GM19324 (cell line): Measurements from ENCODE around the gene PKD2L2.
"Not testable (repeated sequence)": the region's sequence is repeated elsewhere in the genome, so short reads cannot be mapped to it uniquely, and the experiment has no call there.

Experiments used
- ATAC-seq: cut with Tn5 transposase; IDR thresholded peaks from one replicate; pipeline ENCODE4 v1.9.1; 2021; ENCODE audit warnings: mild to moderate bottlenecking, moderate library complexity; ENCODE audit not compliant: unreplicated experiment, low FRiP score

Gene PKD2L2

DNA sequence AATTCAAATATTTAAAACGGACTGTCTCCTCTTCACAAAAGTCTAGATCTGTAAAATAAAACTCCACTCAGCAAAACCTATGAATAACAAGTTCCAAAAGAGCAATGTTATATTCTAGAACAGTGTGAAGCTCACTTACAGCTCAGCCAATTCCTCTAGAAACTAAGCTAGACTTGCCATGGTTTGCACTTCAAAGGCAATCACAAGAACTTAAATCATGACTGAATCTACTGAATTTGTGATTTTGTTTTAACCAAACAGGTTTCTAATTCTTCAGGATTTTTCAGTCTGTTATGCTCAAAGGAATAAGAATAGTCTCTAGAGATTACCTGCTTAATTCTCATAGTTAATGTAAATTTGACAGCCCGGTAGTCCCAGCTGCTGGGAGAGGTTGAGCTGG lies 1.4 kb upstream of the PKD2L2 start:
- ATAC-seq = no peak

DNA sequence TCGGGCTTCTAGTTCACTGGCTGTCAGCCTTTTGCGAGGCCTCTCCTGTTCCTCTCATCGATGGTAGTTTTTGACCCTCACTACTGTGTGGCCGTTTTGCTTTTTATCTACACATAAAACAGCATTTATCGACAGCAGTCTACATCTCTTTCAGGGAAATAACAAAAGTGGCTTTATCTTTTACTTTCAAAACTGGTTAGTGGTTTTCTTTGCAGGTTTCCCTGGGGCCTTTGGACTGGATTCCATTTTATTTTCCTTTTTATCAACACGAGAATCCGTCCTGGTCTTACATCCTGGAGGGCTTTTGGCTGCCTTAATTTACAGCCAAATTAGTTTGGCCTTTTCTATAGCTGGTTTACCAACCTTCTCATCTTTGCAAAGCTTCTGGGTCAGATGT lies 793 bp upstream of the PKD2L2 start:
- ATAC-seq = no peak

DNA sequence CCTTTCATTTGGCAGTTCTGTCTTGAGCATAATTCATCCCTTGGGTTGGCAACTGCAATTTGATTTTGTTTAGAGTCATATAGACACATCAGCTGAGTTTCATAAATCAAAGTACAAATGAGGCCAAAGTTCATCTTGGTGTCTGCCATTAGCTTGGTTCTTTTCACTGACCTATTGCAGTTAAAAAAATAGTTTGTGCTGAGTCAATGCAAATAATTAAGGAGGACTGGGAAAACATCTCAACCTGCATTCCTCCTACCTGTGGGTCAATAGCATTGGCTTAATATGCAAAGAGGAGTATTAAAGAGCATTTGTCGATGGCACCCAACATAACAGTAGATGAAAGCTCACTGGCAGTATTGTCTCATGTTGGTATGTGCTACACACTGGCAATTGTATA lies 1.6 kb downstream of the PKD2L2 start:
- no peak for ATAC-seq

DNA sequence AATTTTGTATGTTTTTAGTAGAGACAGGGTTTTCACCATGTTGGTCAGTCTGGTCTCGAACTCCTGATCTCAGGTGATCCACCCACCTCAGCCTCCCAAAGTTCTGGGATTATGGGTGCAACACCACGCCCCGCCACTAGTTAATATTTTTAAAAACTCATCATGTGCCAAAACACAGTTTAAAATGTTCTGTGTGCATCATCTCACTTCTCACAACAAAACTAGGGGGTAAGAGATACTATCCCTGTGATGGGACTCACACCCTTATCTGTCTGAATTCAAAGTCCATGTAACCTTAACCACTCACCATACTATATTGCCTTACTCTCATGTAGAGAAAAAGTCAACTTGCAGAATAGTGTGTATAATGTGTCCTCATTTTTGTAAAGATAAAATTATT lies 2.6 kb downstream of the PKD2L2 start:
- ATAC-seq = no peak

DNA sequence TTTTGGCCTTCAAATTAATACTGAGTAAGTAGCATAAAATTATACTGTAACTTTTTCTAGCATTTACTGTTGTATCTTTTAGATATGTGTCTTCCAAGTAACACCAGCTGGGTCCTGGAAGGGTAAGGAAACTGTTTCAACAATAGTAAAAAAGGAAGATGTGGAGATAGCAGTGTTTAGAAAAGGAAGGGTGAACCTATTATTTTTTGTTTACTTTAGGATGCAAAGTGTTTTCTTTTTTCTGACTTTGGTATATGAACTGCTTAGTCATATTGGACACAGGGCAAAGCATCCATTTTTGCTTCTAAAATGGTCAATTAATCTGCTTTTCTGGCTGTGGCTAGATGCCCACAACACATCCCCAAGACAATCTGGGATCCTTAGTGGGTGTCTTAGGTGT lies 5.3 kb downstream of the PKD2L2 start:
- no peak for ATAC-seq

DNA sequence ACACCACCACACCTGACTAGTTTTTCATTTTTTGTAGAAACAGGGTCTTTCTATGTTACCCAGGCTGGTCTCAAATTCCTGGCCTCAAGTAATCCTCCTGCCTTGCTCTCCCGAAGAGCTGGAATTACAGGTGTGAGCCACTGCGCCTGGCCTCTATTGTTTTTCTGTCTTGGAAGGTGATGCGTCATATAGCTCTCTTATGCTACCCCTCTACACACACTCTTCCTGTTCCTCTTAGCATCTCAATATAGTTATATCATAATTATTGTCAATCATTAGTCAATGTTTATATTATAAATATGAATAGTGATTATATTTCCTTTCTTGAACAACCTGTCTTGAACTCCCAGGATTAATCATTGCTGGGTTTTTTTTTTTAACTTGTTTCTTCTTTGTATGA lies 7.3 kb downstream of the PKD2L2 start:
- ATAC-seq = no peak

DNA sequence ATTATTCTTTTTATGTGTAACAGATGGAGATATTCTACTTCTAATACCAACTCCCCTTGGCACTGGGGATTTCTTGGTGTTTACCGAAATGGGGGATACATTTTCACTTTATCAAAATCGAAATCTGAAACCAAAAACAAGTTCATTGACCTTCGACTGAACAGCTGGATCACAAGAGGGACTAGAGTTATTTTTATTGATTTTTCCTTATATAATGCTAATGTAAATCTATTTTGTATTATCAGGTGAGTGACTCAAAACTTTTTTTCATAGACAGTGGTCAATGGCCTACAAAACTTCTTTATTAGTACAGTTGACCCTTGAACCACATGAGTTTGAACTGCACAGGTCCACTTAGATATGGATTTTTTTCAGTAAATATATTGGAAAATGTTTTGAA lies 10.2 kb downstream of the PKD2L2 start:
- no peak for ATAC-seq

DNA sequence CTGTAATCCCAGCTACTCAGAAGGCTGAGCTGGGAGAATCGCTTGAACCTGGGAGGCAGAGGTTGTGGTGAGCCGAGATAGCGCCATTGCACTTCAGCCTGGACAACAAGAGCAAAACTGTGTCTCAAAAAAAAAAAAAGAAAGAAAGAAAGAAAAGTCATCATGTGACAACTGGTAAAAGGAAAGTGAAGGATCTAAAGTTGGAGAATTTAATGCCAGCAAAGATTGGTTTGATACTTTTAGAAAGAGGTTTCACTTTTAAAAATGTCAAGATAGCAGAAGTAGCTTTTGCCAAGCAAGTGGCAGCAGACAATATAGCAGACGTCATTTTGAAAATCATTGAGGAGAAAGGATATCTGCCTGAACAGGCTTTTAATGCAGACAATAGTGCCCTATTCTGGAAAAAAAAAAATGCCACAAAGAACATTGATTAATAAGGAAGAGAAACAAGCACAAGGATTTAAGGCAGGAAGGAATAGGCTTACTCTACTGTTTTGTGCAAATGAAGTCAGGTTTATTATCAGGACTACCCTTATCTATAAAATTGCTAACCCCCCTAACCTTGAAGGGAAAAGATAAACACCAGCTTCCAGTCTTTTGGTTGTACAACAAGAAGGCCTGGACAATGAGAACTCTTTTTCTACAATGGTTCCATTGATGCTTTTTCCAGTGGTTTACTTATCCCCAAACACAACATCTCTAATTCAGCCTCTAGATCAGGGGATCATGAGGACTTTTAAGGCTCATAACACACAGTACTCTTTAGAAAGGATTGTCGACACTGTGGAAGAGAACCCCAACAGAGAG lies 12.0 kb downstream of the PKD2L2 start:
- ATAC-seq = no peak

DNA sequence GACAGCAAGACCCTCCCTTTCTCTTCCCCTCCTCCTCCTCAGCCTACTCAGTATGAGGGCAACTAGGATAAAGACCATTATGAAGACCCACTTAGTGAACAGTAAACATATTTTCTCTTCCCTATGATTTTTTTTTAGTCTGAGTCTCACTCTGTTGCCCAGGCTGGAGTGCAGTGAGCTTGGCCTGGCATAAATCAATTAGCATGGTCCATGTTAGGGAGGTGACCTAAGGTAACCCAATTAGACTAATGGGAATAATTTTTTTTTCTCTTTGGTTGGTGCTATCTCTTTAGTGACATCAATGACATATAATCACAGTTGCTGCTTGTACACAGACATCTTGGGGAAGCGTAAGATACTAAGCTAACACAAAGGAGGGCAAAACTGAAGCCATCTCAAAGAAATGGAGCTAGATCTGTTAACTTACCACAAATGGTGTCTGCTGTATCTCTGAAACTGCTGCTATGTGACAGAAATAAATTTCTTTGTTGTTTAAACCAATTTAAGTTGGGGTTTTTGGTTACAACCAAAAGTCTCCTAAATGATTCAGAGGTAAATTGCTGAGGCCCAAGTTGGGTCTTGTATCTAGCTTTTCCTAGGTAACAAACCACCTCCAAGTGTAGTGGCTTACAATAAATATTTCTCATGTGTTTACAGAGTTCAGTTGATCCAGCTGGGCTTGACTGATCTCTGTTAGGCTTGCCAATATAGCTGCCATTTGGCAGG lies 13.3 kb downstream of the PKD2L2 start:
- ATAC-seq = no peak

DNA sequence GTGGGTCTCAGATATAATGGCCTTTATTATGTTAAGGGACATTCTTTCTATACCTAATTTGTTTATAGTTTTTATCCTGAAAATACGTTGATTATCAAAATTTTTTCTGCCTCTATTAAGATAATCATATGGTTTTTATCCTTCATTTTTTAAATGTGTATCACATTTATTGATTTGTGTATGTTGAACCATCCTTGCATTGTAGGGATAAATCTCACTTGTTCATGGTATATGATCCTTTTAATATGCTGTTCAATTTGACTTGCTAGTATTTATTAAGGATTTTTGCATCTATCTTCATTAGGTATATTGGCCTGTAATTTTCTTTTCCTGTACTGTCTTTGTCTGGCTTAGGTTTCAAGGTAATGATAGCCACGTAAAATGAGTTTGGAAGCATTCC lies 25.5 kb downstream of the PKD2L2 start:
- ATAC-seq = no peak

DNA sequence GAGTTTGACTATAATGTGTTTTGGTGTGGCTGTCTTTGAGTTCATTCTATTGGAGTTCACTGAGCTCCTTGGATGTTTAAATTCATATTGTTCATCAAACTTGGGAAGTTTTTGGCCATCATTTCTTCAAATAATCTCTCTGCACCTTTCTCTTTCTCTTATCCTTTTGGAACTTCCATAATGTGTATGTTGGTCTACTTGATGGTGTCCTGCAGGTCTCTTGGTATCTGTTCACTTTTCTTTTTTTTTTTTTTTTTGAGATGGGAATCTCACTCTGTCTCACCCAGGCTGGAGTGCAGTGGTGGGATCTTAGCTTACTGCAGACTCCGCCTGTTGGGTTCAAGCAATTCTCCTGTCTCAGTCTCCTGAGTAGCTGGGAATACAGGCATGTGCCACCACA lies 27.7 kb downstream of the PKD2L2 start:
- no peak for ATAC-seq

DNA sequence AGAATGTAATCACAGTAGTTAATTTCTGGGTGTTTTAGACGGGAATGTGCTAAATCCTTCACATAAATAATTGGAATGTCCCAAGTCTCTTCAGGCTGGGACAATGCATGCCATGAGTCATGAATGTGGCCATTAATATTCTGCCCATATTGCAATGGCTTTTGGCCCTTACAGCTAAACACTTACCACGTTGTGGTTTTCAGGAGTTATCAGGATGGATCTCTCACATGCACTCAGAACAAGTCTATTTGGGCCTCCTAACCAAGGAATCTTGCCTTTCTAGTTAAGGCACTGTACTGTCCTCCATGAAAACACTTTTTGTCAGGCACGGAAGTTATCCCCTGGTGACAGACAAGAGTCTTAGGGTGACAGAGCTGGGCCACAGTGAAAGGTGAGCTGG lies 32.7 kb downstream of the PKD2L2 start:
- no peak for ATAC-seq

DNA sequence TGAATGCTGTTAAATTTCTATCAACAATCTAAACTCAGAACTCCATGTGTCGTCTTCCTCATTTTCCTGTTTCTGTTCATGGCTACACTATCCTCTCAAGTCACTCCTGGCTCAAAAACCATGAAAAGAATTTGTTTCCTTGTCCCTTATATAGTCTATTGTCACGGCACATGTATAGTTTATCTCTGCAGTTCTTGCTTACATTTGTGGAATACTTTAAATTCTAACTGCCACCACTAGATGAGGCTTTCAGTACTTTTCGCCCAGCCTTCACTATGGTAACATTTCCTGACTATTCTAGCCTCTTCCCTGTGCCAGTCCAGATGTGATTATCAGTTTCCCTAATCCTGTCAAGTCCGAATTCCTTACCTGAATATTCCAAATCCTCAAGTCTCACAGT lies 34.6 kb downstream of the PKD2L2 start:
- ATAC-seq = no peak

DNA sequence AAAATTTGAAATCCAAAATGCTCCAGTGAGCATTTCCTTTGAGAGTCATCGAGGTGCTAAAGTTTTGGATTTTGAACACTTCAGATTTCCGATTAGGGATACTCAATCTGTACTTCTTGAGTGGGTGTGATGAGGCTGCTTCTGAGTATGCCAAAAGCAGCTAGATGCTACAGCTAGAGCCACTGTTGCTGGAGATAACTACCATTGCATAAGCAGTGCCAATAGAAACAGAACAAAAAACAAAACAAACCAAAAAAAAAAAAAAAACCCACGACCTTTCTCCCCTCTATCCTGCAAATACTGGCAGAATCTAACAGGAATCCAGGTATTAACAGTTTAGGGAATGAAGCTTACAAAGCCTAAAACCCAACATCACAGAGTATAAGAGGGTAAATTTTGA lies 43.5 kb downstream of the PKD2L2 start:
- no peak for ATAC-seq

DNA sequence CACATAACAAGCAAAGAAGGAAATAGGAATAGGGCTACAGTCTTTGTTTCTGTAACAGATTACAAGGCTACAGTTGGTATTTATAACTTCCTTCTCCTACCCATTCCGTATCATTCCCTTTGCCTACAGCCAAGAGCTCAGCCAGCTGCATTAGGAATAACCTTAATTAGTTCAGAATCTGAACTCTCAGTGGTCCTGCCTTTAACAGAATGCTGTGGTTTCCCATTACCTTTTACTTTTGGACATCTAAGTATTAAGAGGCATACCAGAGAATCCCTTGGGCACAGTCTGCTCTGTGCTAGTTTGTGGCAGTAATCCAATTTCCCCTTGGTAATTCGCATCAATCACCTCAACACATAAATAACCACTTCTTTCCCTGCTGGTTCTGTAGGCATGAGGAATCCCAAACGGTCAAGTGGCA lies 44.2 kb downstream of the PKD2L2 start:
- ATAC-seq = no peak

DNA sequence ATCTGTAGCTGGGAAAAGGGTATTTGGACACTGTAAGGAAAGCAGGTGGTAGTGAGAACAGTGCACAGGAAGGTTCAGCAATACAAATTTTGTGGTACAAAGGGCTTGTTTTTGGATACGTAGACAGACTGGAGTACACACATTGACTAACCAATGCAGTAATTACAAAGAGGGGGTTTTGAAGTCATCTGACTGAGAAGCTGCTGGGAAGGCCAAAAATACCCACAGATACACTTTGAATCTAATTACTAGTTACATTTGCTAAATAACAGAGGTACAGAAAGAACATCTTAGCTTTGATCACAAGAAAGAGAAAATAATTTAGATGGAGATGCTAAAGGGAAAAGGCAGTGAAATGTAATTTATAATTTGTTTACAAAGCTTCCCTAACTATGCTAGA lies 45.9 kb downstream of the PKD2L2 start:
- no peak for ATAC-seq

DNA sequence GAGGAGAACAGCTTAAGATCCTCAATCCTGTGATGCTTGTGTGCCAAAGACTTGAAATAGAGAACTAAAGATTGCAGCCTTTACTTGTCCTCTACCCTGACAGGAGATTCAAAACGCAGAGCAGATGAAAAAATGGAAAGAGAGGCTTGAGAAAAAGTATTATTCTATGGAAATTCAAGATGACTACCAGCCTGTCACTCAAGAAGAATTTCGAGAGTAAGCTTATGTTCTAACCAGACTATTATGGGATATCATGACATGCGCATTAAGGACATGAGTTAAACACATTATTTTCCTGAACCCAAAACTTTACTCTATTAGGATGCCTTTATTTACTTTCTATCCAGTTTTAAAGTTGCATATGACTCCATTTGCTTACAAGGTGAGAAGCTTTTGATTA lies 46.4 kb downstream of the PKD2L2 start:
- no peak for ATAC-seq

DNA sequence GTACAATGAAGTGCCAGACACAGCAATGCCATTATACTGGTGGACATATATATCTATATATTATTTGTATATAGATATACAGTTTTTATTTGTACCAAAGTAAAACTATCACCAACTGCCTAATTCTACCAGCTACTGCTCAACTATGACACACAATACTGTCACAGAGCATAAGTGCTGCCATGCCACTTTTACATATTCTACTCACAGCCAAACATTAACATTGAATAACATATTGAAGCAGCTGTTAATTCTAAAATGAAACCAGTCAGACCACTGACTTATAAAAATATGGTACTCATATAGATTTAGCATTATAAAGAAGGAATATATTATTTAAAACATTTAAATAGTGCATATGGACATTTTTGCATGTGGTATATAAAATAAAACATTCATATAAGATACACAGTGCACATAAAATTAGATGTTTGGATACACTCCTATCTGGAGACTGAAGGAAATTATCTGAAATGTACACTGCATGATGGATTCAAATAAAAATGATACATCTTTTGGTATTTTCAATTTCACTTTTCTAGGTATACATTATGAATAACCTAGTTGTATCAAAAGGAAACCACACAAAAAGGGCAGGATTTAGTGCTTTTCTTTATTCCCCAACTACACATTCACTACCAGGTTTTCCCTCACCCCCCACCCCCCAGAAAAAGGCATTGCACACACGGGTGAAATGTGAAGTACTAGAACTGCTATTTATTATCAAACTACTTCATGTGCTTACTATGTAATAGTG lies 48.9 kb downstream of the PKD2L2 start:
- ATAC-seq = no peak

DNA sequence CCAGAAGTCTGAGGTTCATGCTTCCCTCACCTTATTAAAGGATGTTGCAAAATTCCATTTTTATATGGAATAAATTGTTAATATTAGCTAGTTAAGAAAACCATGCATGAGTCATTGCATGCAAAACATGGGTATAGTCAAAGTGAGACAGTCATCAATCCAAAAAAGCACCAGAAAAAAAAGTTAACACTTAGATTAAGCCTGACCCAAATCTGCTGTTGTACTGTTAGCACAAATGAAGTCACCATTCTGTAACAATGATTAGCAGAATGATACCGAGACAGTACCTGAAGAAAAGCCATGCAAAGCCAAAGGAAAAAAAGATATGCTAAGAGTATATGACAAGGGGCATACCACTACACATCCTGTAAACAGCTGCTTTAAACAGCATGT lies 49.5 kb downstream of the PKD2L2 start:
- no peak for ATAC-seq

DNA sequence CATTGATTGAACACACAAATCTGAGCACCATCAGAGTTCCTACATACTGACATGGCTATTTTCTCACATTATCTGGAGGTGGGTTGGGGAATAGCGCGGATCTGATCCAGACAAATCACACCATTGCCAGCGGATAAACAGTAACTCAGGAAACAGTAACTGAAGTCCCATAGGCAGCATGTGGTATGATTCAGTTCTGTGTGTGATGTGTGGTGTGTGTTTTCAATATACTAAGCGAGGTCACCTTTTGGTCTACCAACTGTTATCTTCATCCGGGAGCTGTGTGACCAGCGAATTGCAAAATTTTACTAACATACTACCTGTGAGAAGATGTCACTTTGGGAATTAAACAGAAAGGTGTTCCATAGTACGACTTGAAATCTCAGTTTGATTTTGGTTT lies 50.1 kb downstream of the PKD2L2 start:
- no peak for ATAC-seq

DNA sequence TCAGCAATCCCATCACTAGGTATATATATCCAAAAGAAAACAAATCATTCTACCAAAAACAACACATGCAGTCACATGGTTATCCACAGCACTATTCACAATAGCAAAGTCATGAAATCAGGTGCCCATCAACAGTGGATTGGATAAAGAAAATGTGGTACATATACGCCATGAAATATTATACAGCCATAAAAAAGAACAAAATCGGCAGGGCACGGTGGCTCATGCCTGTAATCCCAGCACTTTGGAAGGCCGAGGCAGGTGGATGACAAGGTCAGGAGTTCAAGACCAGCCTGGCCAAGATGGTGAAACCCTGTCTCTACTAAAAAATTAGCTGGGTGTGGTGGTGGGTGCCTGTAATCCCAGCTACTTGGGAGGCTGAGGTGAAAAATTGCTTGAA lies 55.0 kb downstream of the PKD2L2 start:
- not testable (repeated sequence) for ATAC-seq
